A549 treated with CpdA at 1 μM for 4 hours (cell line): ENCODE measurements around the gene BUB1. TPM values are rescaled to one million over a fixed set of nuclear protein-coding genes. Genes with fewer than 3 reads are reported as not detected.

ENCODE experiments used
- total RNA-seq: library from RNA; stranded (reverse); fragments of 200-300 nt; extraction: Qiagen RNA extraction; gene quantifications from 5 replicates; pipeline ENCODE4 v1.2.3, GENCODE V29; 2022; ENCODE audit warnings: low read depth

BUB1 gene
- total RNA-seq: 40.1 to 50.0 TPM (median 46.1 TPM) in 5 replicates

GRCh38 chr2:110677530-110678456 lies at the start of gene BUB1:
Gene BUB1 (minus strand): TSS chr2:110678063. CDS start chr2:110677995, 68 bp downstream.

Other genes with a start within 250 kb of the BUB1 start
- 0.56 to 0.88 TPM (median 0.74 TPM) in 5 replicates for gene LIMS4, start 205.2 kb downstream of the BUB1 start, total RNA-seq
- gene RGPD6, start 100.8 kb downstream of the BUB1 start, total RNA-seq: 8.6 to 10.7 TPM (median 9.1 TPM) in 5 replicates
- 0.02 TPM in 1 of 5 replicates, not detected in the others for gene ACOXL, start 54.5 kb upstream of the BUB1 start, total RNA-seq